Body of pancreas (tissue), 4 donors: ENCODE data around the gene EHBP1.

ENCODE experiments used
- CTCF ChIP-seq, 7 experiments: fragments of 450-650 bp in 4 of 7; fragments of 200-600 bp in 3 of 7; sonication (generic) in 3 of 7; IDR thresholded peaks; one replicate each; pipeline ENCODE4 v1.5.1; 2016 to 2019; ENCODE audit warnings: antibody characterized with exemption in 7 of 7
- POLR2A ChIP-seq, 3 donors: fragments of 450-650 bp; IDR thresholded peaks; one replicate each; pipeline ENCODE4 v1.6.1; 2016; ENCODE audit warnings: antibody characterized with exemption in 3 of 3, mild to moderate bottlenecking in 2 of 3

GRCh38 chr2:62873603-62874002 is 168.1 kb downstream of the EHBP1 start:
- TF ChIP-seq CTCF (IDR thresholded peaks at IDR 0.05) (no peak), POLR2A (IDR thresholded peaks at IDR 0.05) (no peak)
